ENCODE data around the gene ATP8B2.
"Not testable (repeated sequence)": the region's sequence is repeated elsewhere in the genome, so short reads cannot be mapped to it uniquely, and the experiment has no call there.

ATP8B2 gene

DNA sequence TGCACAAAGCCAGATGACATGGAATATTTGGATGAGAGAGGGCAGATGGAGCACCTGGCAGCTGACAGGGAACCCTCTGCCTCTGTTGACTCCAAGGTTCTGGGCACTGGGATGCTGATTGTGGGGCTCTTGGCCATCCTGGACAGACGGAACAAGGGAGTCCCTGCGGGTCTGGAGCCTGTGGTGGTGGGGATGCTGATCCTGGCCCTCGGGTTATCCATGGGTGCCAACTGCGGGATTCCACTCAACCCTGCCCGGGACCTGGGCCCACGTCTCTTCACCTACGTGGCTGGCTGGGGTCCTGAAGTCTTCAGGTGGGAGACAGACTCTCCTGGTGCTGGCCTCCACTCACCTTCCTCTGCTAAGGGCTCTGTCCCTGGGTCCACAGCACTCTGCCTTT is 1.8 kb upstream of the ATP8B2 start:
- DNase-seq (ENCODE audit: low read depth) = no peak

DNA sequence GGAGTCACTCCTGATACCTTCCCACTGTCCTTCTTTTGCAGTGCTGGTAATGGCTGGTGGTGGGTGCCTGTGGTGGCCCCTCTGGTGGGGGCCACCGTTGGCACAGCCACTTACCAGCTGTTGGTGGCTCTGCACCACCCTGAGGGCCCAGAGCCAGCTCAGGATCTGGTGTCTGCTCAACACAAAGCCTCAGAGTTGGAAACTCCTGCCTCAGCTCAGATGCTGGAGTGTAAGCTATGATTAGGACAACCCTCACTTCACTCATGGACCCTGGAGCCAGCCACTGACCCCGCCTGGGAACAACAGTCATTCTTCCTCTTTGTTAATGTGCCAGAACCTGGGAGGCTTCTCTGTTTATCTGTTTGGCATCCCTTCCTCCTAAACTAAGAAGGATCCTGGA is 1.1 kb upstream of the ATP8B2 start:
- DNase-seq (ENCODE audit: low read depth) = no peak

DNA sequence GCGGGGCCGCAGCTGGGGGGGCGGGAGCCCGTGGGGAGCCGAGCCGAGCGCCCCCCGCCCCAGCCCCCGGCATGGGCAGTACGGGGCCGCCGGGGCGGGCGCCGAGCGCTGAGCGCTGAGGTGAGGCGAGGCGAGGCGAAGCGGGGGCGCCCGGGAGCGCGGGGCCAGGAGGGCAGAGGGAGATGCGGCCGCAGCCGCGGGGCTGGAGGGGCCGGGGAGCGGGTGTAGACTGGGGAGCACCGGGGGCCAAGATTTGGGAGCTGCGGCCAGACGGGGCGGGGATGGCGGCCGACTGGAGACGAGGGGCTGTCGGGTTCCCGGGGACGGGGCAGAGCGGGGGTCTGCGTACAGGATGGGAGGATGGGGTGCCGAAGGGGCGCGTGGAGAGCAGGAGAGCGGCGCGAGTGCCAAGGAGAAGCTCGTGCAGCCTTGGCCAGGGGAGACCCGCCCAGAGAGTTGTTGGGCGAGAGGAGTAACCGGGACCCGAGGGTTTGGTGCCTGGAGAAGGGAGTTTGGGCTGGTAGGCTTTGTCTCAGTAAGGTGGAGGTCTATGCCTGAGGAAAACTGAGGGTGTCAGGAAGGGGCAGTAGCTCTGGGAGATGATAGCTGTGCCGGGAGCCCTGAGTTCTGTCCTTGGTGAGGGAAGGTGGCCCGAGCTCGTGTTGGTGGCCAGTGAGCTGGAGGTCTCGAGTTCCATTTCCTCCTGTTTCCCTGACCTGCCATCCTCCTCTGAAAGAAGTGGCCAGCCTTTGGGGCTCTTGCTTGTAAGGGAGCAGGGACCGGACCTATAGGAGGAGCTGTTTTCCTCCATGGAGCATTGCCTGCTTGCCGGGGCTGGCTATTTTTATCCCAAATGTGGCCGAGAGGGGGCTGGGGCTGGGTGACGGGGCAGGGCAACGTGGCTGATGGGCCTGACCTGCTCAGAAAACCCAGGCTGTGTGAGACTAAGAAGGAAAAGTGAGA is 539 bp downstream of the ATP8B2 start:
- DNase-seq (ENCODE audit: low read depth) = no peak

DNA sequence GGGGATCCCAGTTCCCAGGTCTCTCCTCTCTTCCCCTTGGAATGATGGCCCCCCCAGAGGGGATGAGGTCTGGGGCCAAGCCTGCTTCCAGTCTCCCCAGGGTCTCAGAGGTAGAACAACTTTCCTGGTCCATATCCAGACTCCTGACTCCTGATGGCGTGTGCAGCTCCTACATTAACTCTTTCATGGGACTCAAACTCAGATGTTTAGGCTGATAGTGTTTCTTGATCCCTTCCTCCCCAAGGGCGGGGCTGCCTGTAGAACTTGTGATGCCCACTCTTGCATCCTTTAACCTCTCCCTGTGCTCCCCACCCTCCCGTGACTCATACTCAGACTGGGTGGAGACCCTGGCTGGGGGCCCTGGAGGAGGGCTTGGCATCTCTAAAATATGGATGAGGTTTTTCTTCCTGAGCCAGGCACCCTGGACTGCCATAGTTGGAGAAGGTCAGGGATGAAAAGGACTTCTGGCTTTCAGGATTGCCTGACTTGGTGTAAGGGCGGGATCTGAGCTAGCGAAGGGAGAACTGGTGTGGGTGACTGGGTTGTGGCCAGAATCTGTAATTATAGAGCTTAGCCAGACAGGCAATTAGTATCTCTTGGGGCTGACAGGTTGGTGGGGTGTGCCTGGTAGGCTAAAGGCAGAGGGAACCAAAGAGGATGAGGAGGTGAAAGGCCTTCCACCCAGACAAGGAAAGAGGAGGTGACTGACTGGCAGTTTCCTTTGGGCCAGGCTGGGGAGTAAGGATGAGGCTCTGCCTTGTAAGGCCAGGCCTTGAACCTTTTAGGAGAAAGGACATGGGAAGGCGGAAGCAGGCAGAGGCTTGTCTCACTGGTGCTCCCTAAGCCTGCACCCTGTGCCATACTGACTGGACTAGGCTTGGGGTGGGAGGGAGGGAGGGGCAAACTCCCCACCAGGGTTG is 1.5 kb downstream of the ATP8B2 start:
- DNase-seq (ENCODE audit: low read depth) = no peak

DNA sequence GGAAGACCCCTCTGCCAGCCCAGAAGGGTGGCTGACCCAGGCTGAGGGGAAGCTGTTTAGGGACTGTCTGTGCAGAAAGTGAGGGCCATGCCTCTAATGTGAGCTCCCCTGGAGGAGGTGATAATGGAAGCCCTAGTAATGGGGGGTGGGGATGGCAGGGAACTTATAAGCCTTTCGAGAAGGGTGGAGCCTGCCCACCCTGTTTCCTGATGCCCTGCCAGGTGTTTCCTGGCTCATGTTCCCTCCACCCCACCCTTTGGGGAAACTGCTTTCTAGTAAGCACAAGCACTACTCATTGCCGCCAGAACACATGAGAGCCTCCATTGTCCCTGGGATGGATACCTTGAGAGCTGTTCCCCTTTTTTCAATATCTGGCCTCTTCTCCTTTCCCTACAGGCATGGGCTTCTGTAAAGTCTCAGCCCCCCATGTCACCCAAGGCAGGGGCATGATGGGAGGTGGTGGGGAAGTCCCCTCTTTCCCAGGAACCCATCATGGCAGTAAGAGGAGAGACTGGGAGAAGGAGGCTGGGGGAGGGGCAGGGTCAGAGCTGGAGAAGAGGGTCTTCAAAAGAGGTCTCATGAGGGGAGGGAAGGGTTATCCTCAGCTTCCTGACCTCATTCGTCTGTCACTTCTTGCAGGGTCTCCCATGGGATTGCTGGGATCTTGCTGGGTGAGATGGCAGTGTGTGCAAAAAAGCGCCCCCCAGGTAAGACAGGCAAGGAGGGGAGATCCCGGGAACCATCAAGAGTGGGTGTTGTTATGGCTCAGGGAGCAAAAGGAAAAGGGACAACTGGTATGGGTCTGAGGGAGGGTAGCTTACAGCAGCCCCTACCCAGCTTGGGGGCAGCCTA is 2.4 kb downstream of the ATP8B2 start:
- DNase-seq (ENCODE audit: low read depth) = no peak

DNA sequence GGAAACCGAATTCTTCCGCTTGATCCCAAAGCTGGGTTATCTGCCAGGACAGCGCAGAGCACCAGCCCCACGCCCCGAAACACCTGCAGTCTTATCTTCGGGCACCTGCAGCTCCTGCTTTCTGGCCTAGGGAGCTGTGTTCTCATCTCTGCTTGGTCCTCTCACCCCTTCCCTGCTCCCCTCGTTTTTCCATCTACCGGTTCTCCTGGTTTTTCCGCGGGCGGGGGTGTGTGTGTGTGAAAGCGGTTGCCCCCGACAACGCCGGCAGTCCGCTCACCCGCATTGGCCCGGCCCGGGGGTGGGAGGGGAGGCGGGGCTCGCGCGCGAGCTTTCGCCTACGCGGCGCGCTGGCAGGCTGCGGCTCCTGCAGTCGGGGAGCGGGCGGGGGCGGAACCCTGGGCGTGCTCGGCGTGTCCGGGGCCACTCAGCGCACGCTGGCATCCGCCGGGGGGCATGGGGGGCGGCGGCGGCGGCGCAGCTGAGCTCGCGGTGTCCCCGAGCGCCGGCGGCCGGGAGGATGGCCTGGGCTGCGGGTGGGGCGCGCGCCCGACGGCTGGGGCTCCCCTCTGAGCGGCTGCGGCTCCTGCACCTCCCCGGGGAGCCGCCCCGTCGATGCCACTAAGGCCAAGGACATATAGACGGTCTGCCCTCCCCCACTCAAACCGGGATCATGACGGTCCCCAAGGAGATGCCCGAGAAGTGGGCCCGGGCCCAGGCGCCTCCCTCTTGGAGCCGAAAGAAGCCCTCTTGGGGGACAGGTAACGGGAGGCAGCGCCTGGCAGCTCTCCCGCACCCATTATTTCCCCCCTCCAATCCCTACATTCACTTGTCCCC is 3.2 kb downstream of the ATP8B2 start:
- peak; percentile 85 for DNase-seq (ENCODE audit: low read depth)

DNA sequence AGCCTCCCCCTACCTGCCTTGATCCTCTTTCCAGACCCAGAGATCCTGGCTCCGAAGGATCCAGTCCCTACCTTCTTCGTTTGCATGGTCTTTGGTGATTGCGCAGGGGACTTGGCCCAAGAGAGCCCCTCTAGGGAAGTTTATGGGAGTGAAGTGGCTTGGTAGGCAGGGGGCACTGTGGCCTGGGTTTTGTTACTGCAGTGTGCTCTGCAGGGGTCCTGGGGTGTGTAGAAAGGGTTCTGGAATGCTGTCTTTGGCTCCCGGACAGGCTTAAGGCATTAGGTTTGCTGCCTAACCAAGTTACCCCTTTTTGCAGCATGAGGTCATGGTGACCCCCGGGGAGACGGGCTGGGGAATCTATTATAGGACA is 3.8 kb downstream of the ATP8B2 start:
- no peak for DNase-seq (ENCODE audit: low read depth)

DNA sequence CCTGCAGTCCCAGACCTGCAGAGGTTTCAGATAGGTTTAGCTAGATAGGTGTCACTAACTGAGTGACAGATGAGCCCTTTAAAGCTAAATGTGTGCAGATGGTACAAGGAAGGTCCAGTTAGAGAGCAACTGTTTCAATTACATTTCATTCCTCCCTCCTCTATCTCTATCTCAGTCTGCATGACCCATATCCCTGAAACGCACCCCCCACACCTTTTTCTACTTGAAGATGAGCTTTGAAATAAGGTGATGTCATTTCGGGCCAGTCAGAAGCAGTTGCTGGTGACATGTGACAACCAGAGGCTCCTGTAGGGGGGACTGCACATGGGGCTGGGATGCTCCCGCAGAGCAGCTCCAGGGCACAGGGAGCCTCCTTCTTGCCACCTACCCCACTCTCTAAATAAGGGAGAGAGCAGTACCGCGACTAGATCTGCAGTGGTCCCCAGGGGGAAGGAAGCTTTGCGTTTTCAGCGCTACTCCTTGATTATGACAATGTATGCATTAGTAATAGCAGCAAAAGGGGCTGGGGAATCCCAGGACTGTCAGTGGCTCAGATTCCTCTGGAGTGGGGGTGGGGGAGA is 4.3 kb downstream of the ATP8B2 start:
- DNase-seq (ENCODE audit: low read depth) = no peak

DNA sequence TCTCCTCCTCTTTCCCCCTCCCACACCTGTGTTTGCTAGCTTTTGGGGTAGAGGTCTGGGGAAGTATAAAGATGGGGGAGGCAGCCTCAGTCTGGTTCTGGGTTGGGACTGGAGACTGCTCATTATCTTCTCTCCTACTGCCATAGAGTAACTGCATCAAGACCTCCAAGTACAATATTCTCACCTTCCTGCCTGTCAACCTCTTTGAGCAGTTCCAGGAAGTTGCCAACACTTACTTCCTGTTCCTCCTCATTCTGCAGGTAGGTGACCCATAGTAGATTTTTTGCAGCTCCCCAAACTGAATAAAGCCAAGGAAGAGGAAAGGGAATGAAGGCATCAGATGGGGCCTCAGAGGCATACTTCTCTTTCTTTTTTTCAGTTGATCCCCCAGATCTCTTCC is 5.3 kb downstream of the ATP8B2 start:
- DNase-seq (ENCODE audit: low read depth) = no peak

DNA sequence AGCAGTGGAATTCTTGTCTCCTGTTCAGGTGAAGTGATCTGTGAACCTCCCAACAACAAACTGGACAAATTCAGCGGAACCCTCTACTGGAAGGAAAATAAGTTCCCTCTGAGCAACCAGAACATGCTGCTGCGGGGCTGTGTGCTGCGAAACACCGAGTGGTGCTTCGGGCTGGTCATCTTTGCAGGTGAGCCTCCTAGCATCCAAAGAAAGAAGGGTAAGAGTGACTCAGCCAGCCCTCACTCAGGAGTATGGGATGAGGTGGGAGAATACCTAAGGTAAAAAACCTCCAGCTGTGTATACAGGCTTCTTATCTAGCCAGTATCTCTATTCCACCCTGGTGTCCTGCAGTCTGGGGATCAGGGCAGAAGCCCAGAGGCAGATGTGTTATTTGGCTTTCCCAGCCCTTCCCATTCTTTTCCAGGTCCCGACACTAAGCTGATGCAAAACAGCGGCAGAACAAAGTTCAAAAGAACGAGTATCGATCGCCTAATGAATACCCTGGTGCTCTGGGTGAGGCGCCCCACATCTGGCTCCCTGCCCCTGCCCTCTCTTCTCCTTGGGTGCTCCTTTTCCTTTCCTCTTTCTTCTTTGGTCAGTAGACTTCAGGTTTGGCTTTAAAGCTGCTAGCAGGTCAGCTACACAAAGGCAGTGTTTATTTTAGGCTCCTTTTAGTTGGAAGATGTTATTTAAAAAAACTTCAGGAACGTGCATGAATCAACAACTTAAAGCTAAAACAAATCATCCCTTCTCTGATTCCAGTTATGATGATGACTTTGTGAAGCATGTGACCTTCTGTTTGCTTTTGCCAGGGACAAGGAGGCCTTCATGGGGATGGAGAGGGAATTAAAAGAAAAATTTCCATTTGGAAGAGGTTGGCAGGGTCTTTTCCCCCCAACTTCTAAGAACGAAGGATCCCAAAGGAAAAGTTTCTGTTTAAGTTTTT is 9.0 kb downstream of the ATP8B2 start:
- no peak for DNase-seq (ENCODE audit: low read depth)

DNA sequence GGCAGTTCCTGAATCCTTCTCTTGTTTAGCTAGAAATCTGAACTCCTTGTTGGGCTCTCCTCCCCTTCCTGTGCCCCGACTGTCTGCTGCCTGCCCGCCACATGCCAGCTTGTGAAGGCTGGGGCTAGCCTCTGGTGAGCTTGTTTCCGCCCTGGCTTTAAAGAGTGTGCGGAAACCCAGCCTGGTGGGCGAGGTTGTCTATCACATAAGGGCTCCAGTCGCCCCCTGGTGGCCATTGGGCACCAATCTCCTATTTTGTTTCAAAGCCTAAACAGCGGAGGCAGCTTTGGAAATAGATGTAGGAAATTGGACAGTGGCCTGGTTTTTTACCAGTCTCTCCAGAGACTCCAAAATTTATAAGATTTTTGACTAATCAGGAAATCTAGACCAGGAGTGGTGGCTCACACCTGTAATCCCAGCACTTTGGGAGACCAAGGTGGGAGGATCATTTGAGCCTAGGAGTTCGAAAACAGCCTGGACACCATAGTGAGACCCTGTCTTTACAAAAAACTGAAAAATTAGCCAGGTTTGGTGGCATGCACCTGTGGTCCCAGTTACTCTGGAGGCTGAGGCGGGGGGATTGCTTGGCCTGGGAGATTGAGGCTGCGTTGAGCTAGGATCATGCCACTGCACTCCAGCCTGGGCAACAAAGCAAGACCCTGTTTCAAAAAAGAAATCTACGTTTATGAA is 9.8 kb downstream of the ATP8B2 start:
- DNase-seq (ENCODE audit: low read depth) = peak; percentile 82

DNA sequence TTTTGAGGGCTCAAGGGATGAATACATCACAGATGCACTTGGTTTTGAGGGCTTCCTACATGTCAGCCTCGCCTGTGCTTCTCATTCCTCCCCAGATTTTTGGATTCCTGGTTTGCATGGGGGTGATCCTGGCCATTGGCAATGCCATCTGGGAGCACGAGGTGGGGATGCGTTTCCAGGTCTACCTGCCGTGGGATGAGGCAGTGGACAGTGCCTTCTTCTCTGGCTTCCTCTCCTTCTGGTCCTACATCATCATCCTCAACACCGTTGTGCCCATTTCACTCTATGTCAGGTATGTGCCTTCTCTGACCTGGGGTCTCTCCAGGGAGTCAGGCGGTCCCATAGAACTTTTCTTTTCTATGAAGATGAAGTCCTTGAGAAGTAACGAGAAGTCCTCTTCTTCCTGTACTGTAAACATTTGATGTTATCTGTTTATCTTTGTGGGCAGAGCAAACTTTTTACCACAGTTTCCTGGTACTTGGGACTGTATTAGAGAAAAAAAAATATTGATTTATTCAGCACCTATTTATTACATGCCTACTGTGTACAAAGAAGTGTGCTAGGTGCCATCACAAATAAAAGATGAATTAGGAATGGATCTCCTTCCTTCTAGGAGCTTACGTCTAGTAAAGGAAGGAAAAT is 12.0 kb downstream of the ATP8B2 start:
- no peak for DNase-seq (ENCODE audit: low read depth)

DNA sequence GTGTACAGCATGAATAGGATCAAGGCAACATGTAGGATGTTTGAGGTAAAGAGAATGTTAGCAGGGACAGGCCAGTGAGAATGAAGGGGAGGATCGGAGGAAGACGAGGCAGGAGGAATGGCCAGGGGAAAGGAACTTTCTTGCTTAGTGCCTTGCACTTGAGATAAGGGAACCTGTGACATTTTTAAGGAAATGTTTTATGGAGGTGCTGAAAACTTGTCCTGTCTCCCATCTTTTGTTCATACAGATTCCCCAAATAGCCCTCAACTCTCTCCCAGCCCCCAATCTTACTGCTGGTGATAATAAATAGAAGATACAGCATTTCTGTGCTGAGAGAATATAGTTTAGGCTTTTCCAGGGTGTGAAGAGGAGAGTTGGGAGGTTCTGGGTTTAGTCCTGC is 13.6 kb downstream of the ATP8B2 start:
- DNase-seq (ENCODE audit: low read depth) = no peak

DNA sequence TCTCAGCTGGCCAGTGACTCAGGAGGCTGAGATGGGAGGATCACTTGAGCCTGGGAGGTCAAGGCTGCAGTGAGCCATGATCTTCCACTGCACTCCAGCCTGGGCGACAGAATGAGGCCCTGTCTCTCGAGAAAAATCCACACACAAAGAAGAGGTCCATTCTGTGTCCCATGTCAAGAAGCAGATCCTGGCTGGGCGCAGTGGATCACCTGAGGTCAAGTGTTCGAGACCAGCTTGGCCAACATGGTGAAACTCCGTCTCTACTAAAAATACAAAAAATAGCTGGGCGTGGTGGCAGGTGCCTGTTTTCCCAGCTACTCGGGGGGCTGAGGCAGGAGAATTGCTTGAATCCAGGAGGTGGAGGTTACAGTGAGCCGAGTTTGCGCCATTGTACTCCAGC is 16.0 kb downstream of the ATP8B2 start:
- DNase-seq (ENCODE audit: low read depth) = not testable (repeated sequence)

DNA sequence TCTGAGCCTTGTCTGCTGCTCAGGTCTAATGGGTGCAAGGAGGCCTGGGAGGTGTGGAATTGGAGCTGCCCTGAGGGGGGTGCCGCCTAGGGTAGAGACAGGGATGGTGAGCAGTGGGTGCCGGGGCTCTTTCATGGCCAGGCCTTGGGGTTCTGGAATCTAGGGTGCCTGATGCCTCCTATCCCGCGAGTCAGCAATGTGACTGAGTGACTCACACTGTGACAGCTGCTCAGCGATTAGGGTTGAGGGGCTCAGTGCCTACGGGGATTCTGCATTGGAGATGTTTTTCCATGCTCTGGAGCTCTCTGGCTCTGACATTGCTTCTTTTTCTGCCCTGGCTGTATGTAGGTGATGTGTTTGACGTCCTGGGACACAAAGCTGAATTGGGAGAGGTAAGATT is 16.8 kb downstream of the ATP8B2 start:
- DNase-seq (ENCODE audit: low read depth) = no peak

DNA sequence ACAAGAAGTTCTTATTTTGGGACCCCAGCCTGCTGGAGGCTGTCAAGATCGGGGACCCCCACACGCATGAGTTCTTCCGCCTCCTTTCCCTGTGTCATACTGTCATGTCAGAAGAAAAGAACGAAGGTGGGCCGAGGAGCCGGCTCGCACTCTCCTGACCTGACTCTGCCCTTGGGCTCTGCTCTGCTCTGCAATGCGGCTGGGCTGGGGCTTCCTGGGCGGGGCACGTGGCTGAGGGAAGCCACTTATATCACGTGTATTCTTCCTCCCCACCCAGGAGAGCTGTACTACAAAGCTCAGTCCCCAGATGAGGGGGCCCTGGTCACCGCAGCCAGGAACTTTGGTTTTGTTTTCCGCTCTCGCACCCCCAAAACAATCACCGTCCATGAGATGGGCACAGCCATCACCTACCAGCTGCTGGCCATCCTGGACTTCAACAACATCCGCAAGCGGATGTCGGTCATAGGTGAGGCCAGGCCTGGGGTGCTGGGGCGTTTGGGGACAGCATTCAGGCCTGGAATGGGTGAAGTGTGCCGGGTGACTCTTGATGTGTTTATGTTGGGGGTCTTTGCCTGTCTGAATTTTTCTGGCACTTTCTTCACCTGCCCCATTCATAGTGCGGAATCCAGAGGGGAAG is 17.6 kb downstream of the ATP8B2 start:
- peak; percentile 52 for DNase-seq (ENCODE audit: low read depth)

DNA sequence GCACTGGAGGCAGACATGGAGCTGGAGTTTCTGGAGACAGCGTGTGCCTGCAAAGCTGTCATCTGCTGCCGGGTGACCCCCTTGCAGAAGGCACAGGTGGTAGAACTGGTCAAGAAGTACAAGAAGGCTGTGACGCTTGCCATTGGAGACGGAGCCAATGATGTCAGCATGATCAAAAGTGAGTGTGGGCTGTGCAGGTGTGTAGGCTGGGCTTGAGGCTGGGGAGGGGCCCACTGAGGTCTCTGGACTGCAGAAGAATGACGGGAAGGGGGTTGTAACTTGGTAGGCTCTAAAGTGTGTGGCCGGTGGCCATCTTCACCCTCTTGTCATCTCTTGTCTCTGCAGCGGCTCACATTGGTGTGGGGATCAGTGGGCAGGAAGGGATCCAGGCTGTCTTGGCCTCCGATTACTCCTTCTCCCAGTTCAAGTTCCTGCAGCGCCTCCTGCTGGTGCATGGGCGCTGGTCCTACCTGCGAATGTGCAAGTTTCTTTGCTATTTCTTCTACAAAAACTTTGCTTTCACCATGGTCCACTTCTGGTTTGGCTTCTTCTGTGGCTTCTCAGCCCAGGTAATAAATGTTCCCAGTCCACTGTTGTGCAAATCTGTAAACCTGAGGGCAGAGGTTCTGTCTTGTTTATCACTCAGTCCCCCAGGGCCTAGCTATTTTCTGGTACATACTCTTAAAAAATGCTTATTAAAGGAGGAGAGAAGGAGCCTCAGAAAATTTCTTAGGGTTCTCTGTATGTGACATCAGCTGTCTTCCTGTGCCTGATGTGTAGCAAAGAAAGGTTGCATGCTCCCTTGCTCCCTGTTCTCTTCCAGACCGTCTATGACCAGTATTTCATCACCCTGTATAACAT is 19.9 kb downstream of the ATP8B2 start:
- peak; percentile 72 for DNase-seq (ENCODE audit: low read depth)

Measured in T follicular helper cell (primary cell).